ENCODE results near the gene CCDC154. TPM values are rescaled to one million over a fixed set of nuclear protein-coding genes. Genes with fewer than 3 reads are reported as not detected.
A peak's percentile ranks its signal among the peaks of the same experiment; 100 is the strongest.
"Not testable (repeated sequence)": the region's sequence is repeated elsewhere in the genome, so short reads cannot be mapped to it uniquely, and the experiment has no call there.

Gene CCDC154
- total and polyA plus RNA-seq, 5 donors, result 0.39 to 1.8 (median 0.57) TPM

- 82% methylated on average over 26 of the region's 26 CpGs for WGBS
- intact Hi-C loops (cut with DNase I), result no loop called here
- Histone ChIP-seq H3K9me3 (ENCODE audit: control insufficient read depth, low read length) (no peaks in the 10 kb centered on the region), H3K4me3 (ENCODE audit: low read length) (no peak overlapping the region), H3K4me1 (ENCODE audit: control insufficient read depth, insufficient read depth, low read length) (no peaks in the 10 kb centered on the region), H3K27me3 (ENCODE audit: control insufficient read depth, insufficient read depth) (no peaks in the 10 kb centered on the region), H3K27ac (ENCODE audit: low read length) (no peak overlapping the region)
- no peak for ATAC-seq
- peak in 1 of 3 donors; percentile 26 for DNase-seq
These were observed 27.3 kb upstream of the CCDC154 start for GRCh38 chr16:1471569-1472194.

DNA sequence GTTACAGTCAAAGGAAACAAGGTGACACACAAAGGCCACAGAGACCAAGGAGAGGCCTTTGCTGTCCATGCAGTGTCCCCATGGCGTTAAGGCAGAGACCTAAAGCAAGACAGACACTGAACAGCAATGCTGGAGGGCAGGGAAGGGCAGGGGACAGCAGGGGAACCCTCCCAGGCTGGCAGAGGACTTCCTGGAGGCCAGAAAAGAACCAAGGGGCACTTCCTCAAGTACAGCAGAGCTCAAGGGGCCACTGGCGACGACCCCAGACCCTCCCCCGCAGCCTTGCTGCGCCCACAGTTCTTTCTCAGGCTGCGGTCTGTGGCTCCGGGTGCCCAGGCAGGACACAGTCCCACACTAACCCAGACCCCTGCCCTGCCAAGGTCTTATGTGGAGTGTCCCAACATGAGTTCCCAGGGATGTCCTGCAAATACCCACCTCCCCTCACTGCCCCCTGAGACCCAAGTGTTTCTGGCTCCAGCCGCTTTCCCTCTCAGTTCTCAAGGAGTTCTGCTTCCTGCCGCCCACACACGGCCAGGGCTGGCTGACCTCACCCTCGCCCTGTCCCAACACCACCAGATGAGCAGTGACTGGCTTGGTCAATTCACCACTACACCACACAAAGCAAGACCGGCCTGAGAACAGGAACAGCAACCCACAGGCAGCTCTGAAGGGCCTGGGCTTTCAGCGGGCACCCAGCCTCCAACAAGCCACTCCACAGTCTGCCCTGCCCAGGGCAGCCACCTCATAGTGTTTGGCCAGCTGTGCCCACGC is 26.3 kb upstream of the CCDC154 start:
- Histone ChIP-seq H3K27ac (ENCODE audit: low read length) (peak overlapping the region; percentile 25), H3K4me1 (ENCODE audit: control insufficient read depth, insufficient read depth, low read length) (no peaks in the 10 kb centered on the region), H3K9me3 (ENCODE audit: control insufficient read depth, low read length) (no peaks in the 10 kb centered on the region), H3K4me3 (ENCODE audit: low read length) (no peak overlapping the region), H3K27me3 (ENCODE audit: control insufficient read depth, insufficient read depth) (no peaks in the 10 kb centered on the region)
- 61% methylated on average over 14 of the region's 14 CpGs for WGBS
- ATAC-seq, result peak in 1 of 2 donors; percentile 12
- peak in 1 of 3 donors; percentile 56 for DNase-seq
- intact Hi-C loops (cut with DNase I), result no loop called here

GRCh38 chr16:1469693-1470201 is 25.4 kb upstream of the CCDC154 start:
- H3K4me3 ChIP-seq (ENCODE audit: low read length), result no peak overlapping the region
- DNase-seq (peak in 1 of 3 donors; percentile 45), ATAC-seq (no peak)
- no peaks in the 10 kb centered on the region for H3K4me1 ChIP-seq (ENCODE audit: control insufficient read depth, insufficient read depth, low read length)
- no peaks in the 10 kb centered on the region for H3K9me3 ChIP-seq (ENCODE audit: control insufficient read depth, low read length)
- intact Hi-C loops (cut with DNase I), result no loop called here
- 72% methylated on average over 20 of the region's 20 CpGs for WGBS
- no peaks in the 10 kb centered on the region for H3K27me3 ChIP-seq (ENCODE audit: control insufficient read depth, insufficient read depth)
- no peak overlapping the region for H3K27ac ChIP-seq (ENCODE audit: low read length)

DNA sequence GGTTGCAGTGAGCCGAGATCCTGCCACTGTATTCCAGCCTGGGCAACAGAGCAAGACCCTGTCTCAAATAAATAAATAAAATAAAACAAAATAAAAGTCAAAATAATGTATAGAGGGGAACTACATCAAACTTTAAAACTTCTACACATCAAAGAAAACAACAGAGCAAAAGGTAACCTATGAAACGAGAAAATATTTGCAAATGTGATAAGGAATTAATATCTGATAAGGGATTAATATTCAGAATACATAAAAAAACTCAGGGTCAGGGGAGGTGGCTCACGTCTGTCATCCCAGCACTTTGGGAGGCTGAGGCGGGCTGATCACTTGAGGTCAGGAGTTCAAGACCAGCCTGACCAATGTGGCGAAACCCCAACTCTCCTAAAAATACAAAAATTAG is 24.8 kb upstream of the CCDC154 start:
- DNase-seq, result peak in 1 of 3 donors; percentile 19
- intact Hi-C loops (cut with DNase I); H3K4me3 ChIP-seq (ENCODE audit: low read length); H3K4me1 ChIP-seq (ENCODE audit: control insufficient read depth, insufficient read depth, low read length); H3K27ac ChIP-seq (ENCODE audit: low read length); ATAC-seq; H3K27me3 ChIP-seq (ENCODE audit: control insufficient read depth, insufficient read depth); H3K9me3 ChIP-seq (ENCODE audit: control insufficient read depth, low read length): not testable (repeated sequence)
- 78% methylated on average over 5 of the region's 5 CpGs for WGBS

- intact Hi-C loops (cut with DNase I), result no loop called here
- WGBS, result 75% methylated on average over 22 of the region's 22 CpGs
- DNase-seq, result peak in 1 of 3 donors; percentile 11
These were observed 24.1 kb upstream of the CCDC154 start for GRCh38 chr16:1468426-1468810.

GRCh38 chr16:1466968-1467521 is 22.7 kb upstream of the CCDC154 start:
- Histone ChIP-seq H3K4me3 (ENCODE audit: low read length) (no peak overlapping the region), H3K27ac (ENCODE audit: low read length) (no peak overlapping the region), H3K9me3 (ENCODE audit: control insufficient read depth, low read length) (no peaks in the 10 kb centered on the region), H3K27me3 (ENCODE audit: control insufficient read depth, insufficient read depth) (no peaks in the 10 kb centered on the region), H3K4me1 (ENCODE audit: control insufficient read depth, insufficient read depth, low read length) (no peaks in the 10 kb centered on the region)
- ATAC-seq (no peak), DNase-seq (peak in 2 of 3 donors; percentile 57 to 68)
- intact Hi-C loops (cut with DNase I), result no loop called here
- WGBS, result 73% methylated on average over 14 of the region's 14 CpGs

More at GRCh38 chr16:1468426-1468810, 24.1 kb upstream of the CCDC154 start:
- ATAC-seq, result no peak
- Histone ChIP-seq H3K27ac (ENCODE audit: low read length) (no peak overlapping the region), H3K9me3 (ENCODE audit: control insufficient read depth, low read length) (no peaks in the 10 kb centered on the region), H3K4me3 (ENCODE audit: low read length) (no peak overlapping the region), H3K27me3 (ENCODE audit: control insufficient read depth, insufficient read depth) (no peaks in the 10 kb centered on the region), H3K4me1 (ENCODE audit: control insufficient read depth, insufficient read depth, low read length) (no peaks in the 10 kb centered on the region)

GRCh38 chr16:1466054-1466453 is 21.7 kb upstream of the CCDC154 start:
- ATAC-seq (no peak), DNase-seq (peak in 1 of 3 donors; percentile 29)
- Histone ChIP-seq H3K4me3 (ENCODE audit: low read length) (no peak overlapping the region), H3K27me3 (ENCODE audit: control insufficient read depth, insufficient read depth) (no peaks in the 10 kb centered on the region), H3K4me1 (ENCODE audit: control insufficient read depth, insufficient read depth, low read length) (no peaks in the 10 kb centered on the region), H3K27ac (ENCODE audit: low read length) (no peak overlapping the region), H3K9me3 (ENCODE audit: control insufficient read depth, low read length) (no peaks in the 10 kb centered on the region)
- intact Hi-C loops (cut with DNase I), result no loop called here
- WGBS, result 90% methylated on average over 24 of the region's 24 CpGs

GRCh38 chr16:1465567-1465915 is 21.2 kb upstream of the CCDC154 start:
- no peaks in the 10 kb centered on the region for H3K27me3 ChIP-seq (ENCODE audit: control insufficient read depth, insufficient read depth)
- H3K9me3 ChIP-seq (ENCODE audit: control insufficient read depth, low read length), result no peaks in the 10 kb centered on the region
- WGBS, result 97% methylated on average over 13 of the region's 13 CpGs
- no peaks in the 10 kb centered on the region for H3K4me1 ChIP-seq (ENCODE audit: control insufficient read depth, insufficient read depth, low read length)
- intact Hi-C loops (cut with DNase I), result no loop called here
- no peak overlapping the region for H3K4me3 ChIP-seq (ENCODE audit: low read length)
- ATAC-seq, result peak in 1 of 2 donors; percentile 7
- no peak overlapping the region for H3K27ac ChIP-seq (ENCODE audit: low read length)
- DNase-seq, result peak in 1 of 3 donors; percentile 42

DNA sequence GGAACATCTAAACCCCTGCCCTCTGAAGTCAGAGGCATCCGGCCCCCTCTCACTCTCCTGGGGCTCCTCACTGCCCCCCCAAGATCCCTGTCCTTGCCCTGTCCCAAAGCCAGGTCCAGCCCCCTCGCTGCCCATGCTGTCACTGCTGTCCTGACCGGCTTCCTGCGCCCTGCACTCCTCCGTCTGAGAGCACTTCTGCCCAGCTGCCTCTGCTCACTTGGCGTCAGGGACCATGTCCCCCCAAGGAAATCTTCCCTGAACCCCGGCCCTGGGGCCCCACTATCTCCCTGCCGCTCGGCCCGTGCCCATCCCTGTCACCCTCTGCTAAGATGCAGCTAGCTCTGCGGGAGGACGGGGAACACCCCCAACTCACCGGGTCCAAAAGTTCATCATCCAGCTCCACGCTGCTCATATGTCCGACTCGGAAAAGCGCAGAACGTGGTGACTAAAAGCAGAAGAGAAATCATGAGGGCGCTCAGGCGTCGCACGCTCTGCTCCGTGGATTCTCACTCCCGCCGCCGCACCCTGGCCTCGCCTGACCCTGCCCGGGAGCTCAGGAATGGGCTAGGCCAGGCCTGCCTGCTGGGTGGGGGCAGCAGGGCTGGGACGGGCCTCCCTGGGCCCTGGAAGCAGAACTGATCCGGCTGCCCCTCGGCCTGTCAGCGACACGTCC is 20.7 kb upstream of the CCDC154 start:
- 91% methylated on average over 33 of the region's 33 CpGs for WGBS
- DNase-seq (peak in 1 of 3 donors; percentile 38), ATAC-seq (no peak)
- H3K27me3 ChIP-seq (ENCODE audit: control insufficient read depth, insufficient read depth), result no peaks in the 10 kb centered on the region
- no peaks in the 10 kb centered on the region for H3K9me3 ChIP-seq (ENCODE audit: control insufficient read depth, low read length)
- H3K27ac ChIP-seq (ENCODE audit: low read length), result no peak overlapping the region
- intact Hi-C loops (cut with DNase I), result no loop called here
- H3K4me1 ChIP-seq (ENCODE audit: control insufficient read depth, insufficient read depth, low read length), result no peaks in the 10 kb centered on the region
- H3K4me3 ChIP-seq (ENCODE audit: low read length), result no peak overlapping the region

GRCh38 chr16:1464196-1464893 is 20.0 kb upstream of the CCDC154 start:
- WGBS, result 90% methylated on average over 41 of the region's 41 CpGs
- no peak for ATAC-seq
- intact Hi-C loops (cut with DNase I), result no loop called here

More at GRCh38 chr16:1464196-1464893, 20.0 kb upstream of the CCDC154 start:
- Histone ChIP-seq H3K27me3 (ENCODE audit: control insufficient read depth, insufficient read depth) (no peaks in the 10 kb centered on the region), H3K27ac (ENCODE audit: low read length) (no peak overlapping the region), H3K9me3 (ENCODE audit: control insufficient read depth, low read length) (no peaks in the 10 kb centered on the region), H3K4me1 (ENCODE audit: control insufficient read depth, insufficient read depth, low read length) (no peaks in the 10 kb centered on the region), H3K4me3 (ENCODE audit: low read length) (no peak overlapping the region)
- peak in 2 of 3 donors; percentile 44 to 58 for DNase-seq
